HS-27A (cell line): ENCODE measurements around the gene EMILIN1.

Experiments
- DNase-seq: peaks from one replicate; pipeline ENCODE4 v3.0.0-alpha.2; 2012; ENCODE audit warnings: low read depth, missing footprints

The EMILIN1 gene

GRCh38 chr2:27078267-27079194 lies at the start of gene EMILIN1:
Gene EMILIN1 (plus strand): TSS chr2:27078615. CDS start chr2:27079066, 451 bp downstream.
- no peak for DNase-seq

- DNase-seq = no peak
Measured at GRCh38 chr2:27029051-27029450, 49.4 kb upstream of the EMILIN1 start.

GRCh38 chr2:27032495-27033252 lies 45.7 kb upstream of the EMILIN1 start, which contains the start of gene TMEM214:
Gene TMEM214 (plus strand): TSS chr2:27032965. CDS start chr2:27033016, 51 bp downstream.
- peak; percentile 48 for DNase-seq

GRCh38 chr2:27033253-27033852 lies 45.1 kb upstream of the EMILIN1 start:
- DNase-seq = no peak

- no peak for DNase-seq
Measured at GRCh38 chr2:27038012-27038411, 40.4 kb upstream of the EMILIN1 start.

- no peak for DNase-seq
Measured at GRCh38 chr2:27038631-27039339, 39.6 kb upstream of the EMILIN1 start.

GRCh38 chr2:27039426-27039825 lies 39.0 kb upstream of the EMILIN1 start:
- DNase-seq = no peak

- DNase-seq = no peak
Measured at GRCh38 chr2:27039871-27040270, 38.5 kb upstream of the EMILIN1 start.

GRCh38 chr2:27040282-27040681 lies 38.1 kb upstream of the EMILIN1 start:
- DNase-seq = no peak

- DNase-seq = no peak
Measured at GRCh38 chr2:27041752-27042151, 36.7 kb upstream of the EMILIN1 start.

GRCh38 chr2:27042159-27042661 lies 36.2 kb upstream of the EMILIN1 start:
- DNase-seq = no peak

- DNase-seq = no peak
Measured at GRCh38 chr2:27042985-27043634, 35.3 kb upstream of the EMILIN1 start.

- DNase-seq = no peak
Measured at GRCh38 chr2:27049422-27050280, 28.8 kb upstream of the EMILIN1 start.

- DNase-seq = peak; percentile 90
Measured at GRCh38 chr2:27050281-27050995, 28.0 kb upstream of the EMILIN1 start.

- DNase-seq = peak; percentile 92
Measured at GRCh38 chr2:27050996-27051901, 27.2 kb upstream of the EMILIN1 start, which contains the start of gene AGBL5. Gene AGBL5 (plus strand): TSS chr2:27051668. CDS start chr2:27052959, 1,291 bp downstream.

- DNase-seq = no peak
Measured at GRCh38 chr2:27051902-27052645, 26.3 kb upstream of the EMILIN1 start.

GRCh38 chr2:27053321-27053720 lies 25.1 kb upstream of the EMILIN1 start:
- DNase-seq = no peak
